ENCODE measurements around the gene ROBO1.

ROBO1 gene

DNA sequence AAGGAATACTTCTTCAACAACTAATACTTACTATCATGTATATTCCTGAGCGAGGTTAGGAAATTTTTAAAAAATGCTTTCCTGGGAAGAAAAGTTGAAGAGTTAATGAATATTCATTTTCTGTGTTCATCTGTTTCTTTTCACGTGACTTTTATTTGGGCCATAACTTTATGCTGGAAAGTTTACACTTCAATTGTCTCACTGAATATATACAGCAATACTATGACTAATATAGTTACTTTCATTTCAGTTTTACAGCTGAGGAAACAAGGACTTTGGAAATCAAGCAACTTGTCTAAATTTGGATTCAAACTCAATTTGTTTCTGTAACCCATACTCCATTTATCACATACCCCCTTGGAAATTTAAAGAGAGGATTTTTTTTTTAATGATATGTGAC is 894.2 kb downstream of the ROBO1 start:
- no peak for DNase-seq
- Histone ChIP-seq H3K9me3 (replicated peaks; ENCODE audit: insufficient read depth, low read length) (no peaks in the 10 kb centered on the region), H3K4me3 (ENCODE audit: low read length) (no peak overlapping the region), H3K4me2 (ENCODE audit: low read depth, low read length) (no peak overlapping the region), H4K20me1 (ENCODE audit: insufficient read depth, low read length) (no peaks in the 10 kb centered on the region), H3K79me2 (ENCODE audit: low read length) (no peaks in the 10 kb centered on the region), H3K4me1 (ENCODE audit: low read length) (no peaks in the 10 kb centered on the region), H3K27me3 (replicated peaks; ENCODE audit: insufficient read depth, low read length) (no peaks in the 10 kb centered on the region), H2AFZ (ENCODE audit: low read length) (no peak overlapping the region), H3K9ac (ENCODE audit: low read length) (no peak overlapping the region), H3K9me2 (replicated peaks; ENCODE audit: insufficient read depth, low read length) (no peaks in the 10 kb centered on the region), H3K36me3 (replicated peaks; ENCODE audit: insufficient read depth, low read length) (no peaks in the 10 kb centered on the region), H3K27ac (ENCODE audit: low read length) (no peak overlapping the region), H3F3A (ENCODE audit: insufficient read depth, low read length) (no peaks in the 10 kb centered on the region)
- TF ChIP-seq, protein P1, sequence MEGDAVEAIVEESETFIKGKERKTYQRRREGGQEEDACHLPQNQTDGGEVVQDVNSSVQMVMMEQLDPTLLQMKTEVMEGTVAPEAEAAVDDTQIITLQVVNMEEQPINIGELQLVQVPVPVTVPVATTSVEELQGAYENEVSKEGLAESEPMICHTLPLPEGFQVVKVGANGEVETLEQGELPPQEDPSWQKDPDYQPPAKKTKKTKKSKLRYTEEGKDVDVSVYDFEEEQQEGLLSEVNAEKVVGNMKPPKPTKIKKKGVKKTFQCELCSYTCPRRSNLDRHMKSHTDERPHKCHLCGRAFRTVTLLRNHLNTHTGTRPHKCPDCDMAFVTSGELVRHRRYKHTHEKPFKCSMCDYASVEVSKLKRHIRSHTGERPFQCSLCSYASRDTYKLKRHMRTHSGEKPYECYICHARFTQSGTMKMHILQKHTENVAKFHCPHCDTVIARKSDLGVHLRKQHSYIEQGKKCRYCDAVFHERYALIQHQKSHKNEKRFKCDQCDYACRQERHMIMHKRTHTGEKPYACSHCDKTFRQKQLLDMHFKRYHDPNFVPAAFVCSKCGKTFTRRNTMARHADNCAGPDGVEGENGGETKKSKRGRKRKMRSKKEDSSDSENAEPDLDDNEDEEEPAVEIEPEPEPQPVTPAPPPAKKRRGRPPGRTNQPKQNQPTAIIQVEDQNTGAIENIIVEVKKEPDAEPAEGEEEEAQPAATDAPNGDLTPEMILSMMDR (IDR thresholded peaks at IDR 0.05; ENCODE audit: low read length): no peak
- no peak for TF ChIP-seq EZH2 (optimal IDR thresholded peaks at IDR 0.05; ENCODE audit: low read depth, low read length)
- no peak for TF ChIP-seq EZH2phosphoT487 (IDR thresholded peaks at IDR 0.05; ENCODE audit: low read length)

DNA sequence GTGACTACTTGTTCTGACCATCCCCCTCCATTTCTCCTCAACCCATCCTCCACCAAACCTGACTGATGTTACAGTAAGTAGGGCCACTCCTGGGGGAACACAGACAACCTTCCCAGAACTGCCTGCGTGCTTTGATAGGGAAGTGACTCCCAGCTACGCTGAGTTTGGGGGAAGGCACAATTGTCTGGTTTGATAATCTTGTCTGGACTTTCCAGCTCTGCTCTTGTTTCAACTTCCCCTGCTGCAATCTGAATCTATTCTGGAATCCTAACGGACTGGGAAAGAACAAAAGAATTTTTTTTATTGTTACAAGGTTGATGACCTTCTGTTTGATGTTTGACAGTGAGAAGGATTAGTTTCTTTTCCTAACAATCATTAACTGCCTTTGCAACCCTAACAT is 895.6 kb downstream of the ROBO1 start:
- no peak overlapping the region for H3K4me2 ChIP-seq (ENCODE audit: low read depth, low read length)
- H3K9me2 ChIP-seq (replicated peaks; ENCODE audit: insufficient read depth, low read length): no peaks in the 10 kb centered on the region
- no peaks in the 10 kb centered on the region for H3F3A ChIP-seq (ENCODE audit: insufficient read depth, low read length)
- H3K36me3 ChIP-seq (replicated peaks; ENCODE audit: insufficient read depth, low read length): no peaks in the 10 kb centered on the region
- no peaks in the 10 kb centered on the region for H3K9me3 ChIP-seq (replicated peaks; ENCODE audit: insufficient read depth, low read length)
- H4K20me1 ChIP-seq (ENCODE audit: insufficient read depth, low read length): no peaks in the 10 kb centered on the region
- DNase-seq: no peak
- H3K27me3 ChIP-seq (replicated peaks; ENCODE audit: insufficient read depth, low read length): no peaks in the 10 kb centered on the region
- no peaks in the 10 kb centered on the region for H3K4me1 ChIP-seq (ENCODE audit: low read length)
- no peak overlapping the region for H3K9ac ChIP-seq (ENCODE audit: low read length)
- H3K27ac ChIP-seq (ENCODE audit: low read length): no peak overlapping the region
- no peak overlapping the region for H2AFZ ChIP-seq (ENCODE audit: low read length)
- TF ChIP-seq, protein P1 (IDR thresholded peaks at IDR 0.05; ENCODE audit: low read length): no peak
- TF ChIP-seq EZH2phosphoT487 (IDR thresholded peaks at IDR 0.05; ENCODE audit: low read length) (no peak), EZH2 (optimal IDR thresholded peaks at IDR 0.05; ENCODE audit: low read depth, low read length) (no peak)
- no peak overlapping the region for H3K4me3 ChIP-seq (ENCODE audit: low read length)
- H3K79me2 ChIP-seq (ENCODE audit: low read length): no peaks in the 10 kb centered on the region

DNA sequence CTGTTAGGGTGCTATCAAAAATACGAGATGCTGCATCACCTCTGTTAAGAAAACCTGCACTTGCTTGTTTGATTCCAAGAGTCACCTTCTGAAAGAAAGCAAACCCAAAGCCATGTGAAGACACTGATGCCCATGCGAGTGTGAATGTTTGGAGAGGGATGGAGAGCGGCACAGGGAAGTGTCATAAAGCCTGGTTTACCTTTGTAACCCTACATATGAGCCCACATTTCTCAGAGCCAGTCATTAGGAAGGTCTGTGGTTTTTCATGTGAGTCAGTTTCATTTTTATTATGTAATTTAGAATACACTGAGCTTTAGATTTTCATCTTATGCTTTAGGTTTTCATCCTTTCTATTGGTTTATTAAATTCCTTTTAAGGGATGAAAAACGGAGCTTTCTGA is 896.8 kb downstream of the ROBO1 start:
- no peak overlapping the region for H2AFZ ChIP-seq (ENCODE audit: low read length)
- H3K4me3 ChIP-seq (ENCODE audit: low read length): no peak overlapping the region
- H3K4me2 ChIP-seq (ENCODE audit: low read depth, low read length): no peak overlapping the region
- no peaks in the 10 kb centered on the region for H3K9me3 ChIP-seq (replicated peaks; ENCODE audit: insufficient read depth, low read length)
- H4K20me1 ChIP-seq (ENCODE audit: insufficient read depth, low read length): no peaks in the 10 kb centered on the region
- H3K79me2 ChIP-seq (ENCODE audit: low read length): no peaks in the 10 kb centered on the region
- no peaks in the 10 kb centered on the region for H3K36me3 ChIP-seq (replicated peaks; ENCODE audit: insufficient read depth, low read length)
- no peak for DNase-seq
- H3K27ac ChIP-seq (ENCODE audit: low read length): no peak overlapping the region
- no peaks in the 10 kb centered on the region for H3K27me3 ChIP-seq (replicated peaks; ENCODE audit: insufficient read depth, low read length)
- H3K4me1 ChIP-seq (ENCODE audit: low read length): no peaks in the 10 kb centered on the region
- no peak for TF ChIP-seq EZH2phosphoT487 (IDR thresholded peaks at IDR 0.05; ENCODE audit: low read length)
- TF ChIP-seq, protein P1 (IDR thresholded peaks at IDR 0.05; ENCODE audit: low read length): no peak
- H3K9me2 ChIP-seq (replicated peaks; ENCODE audit: insufficient read depth, low read length): no peaks in the 10 kb centered on the region
- no peaks in the 10 kb centered on the region for H3F3A ChIP-seq (ENCODE audit: insufficient read depth, low read length)
- H3K9ac ChIP-seq (ENCODE audit: low read length): no peak overlapping the region

Data from MM.1S (cell line).